ENCODE results near the gene MAD1L1.

DNA sequence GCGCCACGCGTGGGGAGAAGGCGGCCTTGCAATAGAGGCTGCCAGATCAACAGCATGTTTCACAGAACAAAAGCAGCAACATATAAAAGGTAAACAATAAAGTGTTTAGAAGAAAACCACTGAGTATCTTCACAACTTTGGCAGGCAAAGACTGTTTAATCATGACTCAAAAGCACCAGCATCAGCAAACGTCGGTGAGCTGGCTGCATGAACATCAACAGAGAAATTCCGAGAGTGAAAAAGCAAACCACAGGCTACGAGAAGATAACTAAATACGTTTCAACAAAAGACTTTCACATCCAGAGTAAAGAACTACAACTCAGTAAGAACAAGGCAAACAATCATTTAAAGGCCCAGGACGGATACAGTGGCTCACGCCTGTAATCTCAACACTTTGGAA lies 172.0 kb downstream of the MAD1L1 start:
- no peak for TF ChIP-seq ZNF302 (tag by site-specific recombination; IDR thresholded peaks at IDR 0.05; ENCODE audit: low read depth)
- no peak for TF ChIP-seq ZNF274 (IDR thresholded peaks at IDR 0.05; ENCODE audit: low read length)
- no peak for TF ChIP-seq ZNF274 (tag by site-specific recombination; IDR thresholded peaks at IDR 0.05; ENCODE audit: borderline replicate concordance)
- no peak for TF ChIP-seq ZNF121 (tag by site-specific recombination; IDR thresholded peaks at IDR 0.05)
- no peak for TF ChIP-seq ZBTB1 (tag by site-specific recombination; IDR thresholded peaks at IDR 0.05)
- TF ChIP-seq ZNF473 (tag by site-specific recombination; IDR thresholded peaks at IDR 0.05), result no peak
- TF ChIP-seq ZFP3 (tag by site-specific recombination; IDR thresholded peaks at IDR 0.05; ENCODE audit: low read depth), result no peak
- TF ChIP-seq, protein P1, sequence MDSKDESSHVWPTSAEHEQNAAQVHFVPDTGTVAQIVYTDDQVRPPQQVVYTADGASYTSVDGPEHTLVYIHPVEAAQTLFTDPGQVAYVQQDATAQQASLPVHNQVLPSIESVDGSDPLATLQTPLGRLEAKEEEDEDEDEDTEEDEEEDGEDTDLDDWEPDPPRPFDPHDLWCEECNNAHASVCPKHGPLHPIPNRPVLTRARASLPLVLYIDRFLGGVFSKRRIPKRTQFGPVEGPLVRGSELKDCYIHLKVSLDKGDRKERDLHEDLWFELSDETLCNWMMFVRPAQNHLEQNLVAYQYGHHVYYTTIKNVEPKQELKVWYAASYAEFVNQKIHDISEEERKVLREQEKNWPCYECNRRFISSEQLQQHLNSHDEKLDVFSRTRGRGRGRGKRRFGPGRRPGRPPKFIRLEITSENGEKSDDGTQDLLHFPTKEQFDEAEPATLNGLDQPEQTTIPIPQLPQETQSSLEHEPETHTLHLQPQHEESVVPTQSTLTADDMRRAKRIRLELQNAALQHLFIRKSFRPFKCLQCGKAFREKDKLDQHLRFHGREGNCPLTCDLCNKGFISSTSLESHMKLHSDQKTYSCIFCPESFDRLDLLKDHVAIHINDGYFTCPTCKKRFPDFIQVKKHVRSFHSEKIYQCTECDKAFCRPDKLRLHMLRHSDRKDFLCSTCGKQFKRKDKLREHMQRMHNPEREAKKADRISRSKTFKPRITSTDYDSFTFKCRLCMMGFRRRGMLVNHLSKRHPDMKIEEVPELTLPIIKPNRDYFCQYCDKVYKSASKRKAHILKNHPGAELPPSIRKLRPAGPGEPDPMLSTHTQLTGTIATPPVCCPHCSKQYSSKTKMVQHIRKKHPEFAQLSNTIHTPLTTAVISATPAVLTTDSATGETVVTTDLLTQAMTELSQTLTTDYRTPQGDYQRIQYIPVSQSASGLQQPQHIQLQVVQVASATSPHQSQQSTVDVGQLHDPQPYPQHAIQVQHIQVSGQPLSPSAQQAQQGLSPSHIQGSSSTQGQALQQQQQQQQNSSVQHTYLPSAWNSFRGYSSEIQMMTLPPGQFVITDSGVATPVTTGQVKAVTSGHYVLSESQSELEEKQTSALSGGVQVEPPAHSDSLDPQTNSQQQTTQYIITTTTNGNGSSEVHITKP (tag by site-specific recombination; IDR thresholded peaks at IDR 0.05), result no peak
- no peak for TF ChIP-seq GLIS2 (tag by site-specific recombination; IDR thresholded peaks at IDR 0.05)

Measured in HEK293 (cell line).